Measurements from ENCODE around the gene TBC1D14.

GRCh38 chr4:6873291-6873690 lies 36.3 kb upstream of the TBC1D14 start:
- TF ChIP-seq POLR2A (IDR thresholded peaks at IDR 0.05; ENCODE audit: low read length) (no peak), GATA1 (IDR thresholded peaks at IDR 0.05; ENCODE audit: low read depth, low read length) (no peak)

Data from erythroblast (primary cell).